ENCODE measurements around the gene TUBB.
A peak's percentile ranks its signal among the peaks of the same experiment; 100 is the strongest.
"Not testable (repeated sequence)": the region's sequence is repeated elsewhere in the genome, so short reads cannot be mapped to it uniquely, and the experiment has no call there.

Gene TUBB

GRCh38 chr6:30738532-30738931 lies 18.4 kb downstream of the TUBB start:
- no peak for DNase-seq (ENCODE audit: low read depth in 2 of 2)

GRCh38 chr6:30740540-30740870 lies 20.4 kb downstream of the TUBB start:
- DNase-seq (ENCODE audit: low read depth in 2 of 2), result no peak

- DNase-seq (ENCODE audit: low read depth in 2 of 2), result no peak
Observed at GRCh38 chr6:30741063-30741779, 21.1 kb downstream of the TUBB start.

GRCh38 chr6:30741789-30742315 lies 21.7 kb downstream of the TUBB start:
- DNase-seq (ENCODE audit: low read depth in 2 of 2), result no peak

GRCh38 chr6:30742316-30743098 lies 22.4 kb downstream of the TUBB start, which contains the start of gene FLOT1:
TSS of gene FLOT1 (minus strand) at chr6:30742687. CDS start at chr6:30742189, 498 bp downstream.
- peak; percentile 64 to 87 for DNase-seq (ENCODE audit: low read depth in 2 of 2)

GRCh38 chr6:30743099-30744053 lies 23.2 kb downstream of the TUBB start:
- DNase-seq (ENCODE audit: low read depth in 2 of 2), result no peak

GRCh38 chr6:30744054-30744805 lies 24.1 kb downstream of the TUBB start, which contains the start of gene IER3:
TSS of gene IER3 (minus strand) at chr6:30744547. CDS start at chr6:30744518, 29 bp downstream.
- peak; percentile 52 to 87 for DNase-seq (ENCODE audit: low read depth in 2 of 2)

GRCh38 chr6:30747300-30747687 lies 27.1 kb downstream of the TUBB start:
- no peak for DNase-seq (ENCODE audit: low read depth in 2 of 2)

- DNase-seq (ENCODE audit: low read depth in 2 of 2), result no peak
Observed at GRCh38 chr6:30747902-30748769, 28.0 kb downstream of the TUBB start.

- no peak for DNase-seq (ENCODE audit: low read depth in 2 of 2)
Observed at GRCh38 chr6:30748851-30749540, 28.8 kb downstream of the TUBB start.

GRCh38 chr6:30749554-30750378 lies 29.6 kb downstream of the TUBB start:
- DNase-seq (ENCODE audit: low read depth in 2 of 2), result no peak

GRCh38 chr6:30750379-30750668 lies 30.2 kb downstream of the TUBB start:
- no peak for DNase-seq (ENCODE audit: low read depth in 2 of 2)

GRCh38 chr6:30752157-30752927 lies 32.2 kb downstream of the TUBB start:
- DNase-seq (ENCODE audit: low read depth in 2 of 2), result no peak

GRCh38 chr6:30754631-30755030 lies 34.5 kb downstream of the TUBB start:
- no peak for DNase-seq (ENCODE audit: low read depth in 2 of 2)

- DNase-seq (ENCODE audit: low read depth in 2 of 2), result not testable (repeated sequence)
Observed at GRCh38 chr6:30756405-30757003, 36.4 kb downstream of the TUBB start.

- no peak for DNase-seq (ENCODE audit: low read depth in 2 of 2)
Observed at GRCh38 chr6:30757261-30757904, 37.2 kb downstream of the TUBB start.

Data from stimulated activated CD4-positive, alpha-beta T cell treated with anti-CD3 and anti-CD28 coated beads, Interleukin-1b, Interleukin-23, amount 100 ng/mL, for 1 hour (primary cell).